ENCODE results near the gene PCNT. TPM values are rescaled to one million over a fixed set of nuclear protein-coding genes. Genes with fewer than 3 reads are reported as not detected.

The PCNT gene
- total and polyA plus RNA-seq, 4 experiments from 2014 or later: 2.0 to 52.1 (median 36.1) TPM

DNA sequence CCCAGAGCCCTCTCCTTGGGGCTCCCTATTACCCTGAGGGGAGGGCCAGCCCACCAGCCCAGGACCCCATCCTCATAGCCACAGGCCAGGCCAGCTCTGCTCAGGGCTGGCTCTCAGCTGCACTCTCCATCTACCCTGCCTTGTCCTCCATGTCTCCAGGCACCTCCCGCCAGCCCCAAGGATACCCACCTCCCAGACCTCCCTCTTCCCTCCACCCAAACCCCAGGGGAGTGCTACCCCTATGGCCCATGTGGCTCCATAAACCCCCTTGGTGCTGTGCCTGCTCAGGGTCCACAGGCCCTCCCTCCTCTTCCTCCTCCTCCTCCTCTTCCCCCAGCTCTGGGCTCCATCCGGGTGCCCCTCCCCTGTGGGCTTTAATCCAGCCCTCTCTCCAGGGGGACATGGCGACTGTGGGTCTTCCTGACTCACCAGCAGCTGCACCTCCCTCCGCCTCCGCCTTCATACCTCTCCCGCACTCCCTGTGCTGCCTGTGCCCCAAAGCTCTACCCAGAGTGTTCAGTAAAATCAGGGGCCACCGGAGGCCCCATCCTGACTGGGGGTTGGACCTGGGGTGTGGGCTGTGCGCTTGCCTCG lies 28.7 kb upstream of the PCNT start:
- Histone ChIP-seq H3K27me3 (ENCODE audit: insufficient read depth, low read length) (no peaks in the 10 kb centered on the region), H3K4me1 (ENCODE audit: insufficient read depth, low read length) (peaks cover 6% of the 10 kb centered on the region), H3K9me3 (ENCODE audit: control insufficient read depth in 1 of 2, low read length in 2 of 2) (no peaks in the 10 kb centered on the region), H3K36me3 (ENCODE audit: insufficient read depth, low read length) (peaks cover 7% of the 10 kb centered on the region), H3K27ac (ENCODE audit: low read depth, low read length) (no peak overlapping the region), H3K4me3 (ENCODE audit: low read length in 2 of 2) (no peak overlapping the region)
- DNase-seq: no peak
- ChIA-PET CTCF (ENCODE audit: partially characterized antibody) (no interaction called here), POLR2A (ENCODE audit: partially characterized antibody) (interaction anchor here (1.2 kb wide), 1 partner anchor 10 kb away, joined by 5 read pairs; the partner anchor contains the start of gene MCM3AP)
- intact Hi-C loops (cut with micrococcal nuclease): no loop called here
- Mint-ChIP-seq H3K4me3 (peak overlapping the region in 1 of 8 donors; percentile 10), H3K9me3 (peaks cover 0 to 3% (median 0%) of the 10 kb centered on the region in 8 donors), H3K4me1 (peaks cover 7 to 18% (median 12%) of the 10 kb centered on the region in 4 donors), H3K27ac (peak overlapping the region in 3 of 7 donors; percentile 46 to 70 (median 65)), H3K36me3 (peaks cover 8 to 13% of the 10 kb centered on the region in 2 donors), H3K27me3 (no peaks in the 10 kb centered on the region)

- peaks cover 6 to 16% (median 10%) of the 10 kb centered on the region in 4 donors for H3K4me1 Mint-ChIP-seq
- H3K36me3 Mint-ChIP-seq: peaks cover 8 to 11% of the 10 kb centered on the region in 2 donors
- H3K4me1 ChIP-seq (ENCODE audit: insufficient read depth, low read length): peaks cover 6% of the 10 kb centered on the region
- H3K27me3 ChIP-seq (ENCODE audit: insufficient read depth, low read length): no peaks in the 10 kb centered on the region
- H3K27ac ChIP-seq (ENCODE audit: low read depth, low read length): peak overlapping the region; percentile 41
- peak overlapping the region in 7 of 8 donors; percentile 28 to 79 (median 76) for H3K4me3 Mint-ChIP-seq
- no peaks in the 10 kb centered on the region for H3K9me3 ChIP-seq (ENCODE audit: control insufficient read depth in 1 of 2, low read length in 2 of 2)
- ChIA-PET POLR2A (ENCODE audit: partially characterized antibody) (interaction anchor here (1.1 to 1.8 kb wide), 2 partner anchors 10 to 27 kb away, joined by 4 to 9 read pairs; partner anchors contain the start of genes MCM3AP and YBEY), CTCF (ENCODE audit: partially characterized antibody) (no interaction called here)
- DNase-seq: peak; percentile 33 to 71 (median 55)
- peak overlapping the region in 5 of 7 donors; percentile 57 to 96 (median 77) for H3K27ac Mint-ChIP-seq
- H3K27me3 Mint-ChIP-seq: no peaks in the 10 kb centered on the region
- peaks cover 7% of the 10 kb centered on the region for H3K36me3 ChIP-seq (ENCODE audit: insufficient read depth, low read length)
- no peak overlapping the region for H3K4me3 ChIP-seq (ENCODE audit: low read length in 2 of 2)
- peaks cover 0 to 3% (median 0%) of the 10 kb centered on the region in 8 donors for H3K9me3 Mint-ChIP-seq
- intact Hi-C loops (cut with micrococcal nuclease): loop anchor here (1.0 kb wide), 1 partner anchor 10 kb away; the partner anchor contains the start of gene YBEY
These were observed 27.8 kb upstream of the PCNT start for GRCh38 chr21:46295996-46296752.

GRCh38 chr21:46297338-46298271 lies 26.4 kb upstream of the PCNT start:
- H3K9me3 ChIP-seq (ENCODE audit: control insufficient read depth in 1 of 2, low read length in 2 of 2): no peaks in the 10 kb centered on the region
- peak in 2 of 5 donors; percentile 10 to 13 for DNase-seq
- peaks cover 6% of the 10 kb centered on the region for H3K4me1 ChIP-seq (ENCODE audit: insufficient read depth, low read length)
- Mint-ChIP-seq H3K9me3 (peaks cover 0 to 3% (median 0%) of the 10 kb centered on the region in 8 donors), H3K27me3 (no peaks in the 10 kb centered on the region), H3K4me3 (peak overlapping the region; percentile 66 to 85 (median 80)), H3K4me1 (peaks cover 4 to 13% (median 10%) of the 10 kb centered on the region in 4 donors), H3K27ac (peak overlapping the region in 4 of 7 donors; percentile 32 to 89 (median 73)), H3K36me3 (no peaks in the 10 kb centered on the region)
- ChIA-PET CTCF (ENCODE audit: partially characterized antibody) (interaction anchor here (0.9 kb wide), 1 partner anchor 13 kb away, joined by 3 read pairs; no protein-coding TSS in a partner anchor), POLR2A (ENCODE audit: partially characterized antibody) (interaction anchor here (1.8 kb wide), 1 partner anchor 12 kb away, joined by 9 read pairs; the partner anchor contains the start of genes MCM3AP and YBEY)
- intact Hi-C loops (cut with micrococcal nuclease): no loop called here
- H3K27me3 ChIP-seq (ENCODE audit: insufficient read depth, low read length): no peaks in the 10 kb centered on the region
- H3K4me3 ChIP-seq (ENCODE audit: low read length in 2 of 2): peak overlapping the region in 1 of 2 donors; percentile 32
- H3K27ac ChIP-seq (ENCODE audit: low read depth, low read length): no peak overlapping the region
- no peaks in the 10 kb centered on the region for H3K36me3 ChIP-seq (ENCODE audit: insufficient read depth, low read length)

DNA sequence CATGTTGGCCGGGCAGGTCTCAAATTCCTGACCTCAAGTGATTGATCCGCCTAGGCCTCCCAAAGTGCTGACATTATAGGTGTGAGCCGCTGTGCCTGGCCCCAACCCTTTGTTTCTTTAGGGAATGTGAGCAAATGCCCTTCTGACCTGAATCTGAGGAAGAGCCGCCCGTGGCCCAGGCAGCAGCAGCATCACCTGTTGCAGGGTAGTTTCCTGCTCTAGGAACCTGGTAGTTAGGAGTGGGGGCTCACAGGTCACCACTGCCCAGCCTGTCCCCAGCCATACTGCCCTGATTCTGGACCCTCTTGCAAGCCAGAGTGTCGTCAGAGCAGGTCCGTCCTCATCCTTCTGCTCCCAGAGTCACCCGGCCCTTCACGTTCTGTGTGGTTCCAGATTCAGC lies 24.8 kb upstream of the PCNT start:
- no peaks in the 10 kb centered on the region for H3K27me3 Mint-ChIP-seq
- peaks cover 4 to 13% (median 10%) of the 10 kb centered on the region in 4 donors for H3K4me1 Mint-ChIP-seq
- no peak for DNase-seq
- POLR2A ChIA-PET (ENCODE audit: partially characterized antibody): no interaction called here
- H3K36me3 Mint-ChIP-seq: peaks cover 0 to 3% of the 10 kb centered on the region in 2 donors
- Histone ChIP-seq H3K27me3 (ENCODE audit: insufficient read depth, low read length) (no peaks in the 10 kb centered on the region), H3K9me3 (ENCODE audit: control insufficient read depth in 1 of 2, low read length in 2 of 2) (no peaks in the 10 kb centered on the region), H3K36me3 (ENCODE audit: insufficient read depth, low read length) (no peaks in the 10 kb centered on the region), H3K4me1 (ENCODE audit: insufficient read depth, low read length) (peaks cover 6% of the 10 kb centered on the region), H3K27ac (ENCODE audit: low read depth, low read length) (no peak overlapping the region), H3K4me3 (ENCODE audit: low read length in 2 of 2) (no peak overlapping the region)
- intact Hi-C loops (cut with micrococcal nuclease): no loop called here
- H3K9me3 Mint-ChIP-seq: peaks cover 0 to 3% (median 0%) of the 10 kb centered on the region in 8 donors
- CTCF ChIA-PET (ENCODE audit: partially characterized antibody): interaction anchor here (0.9 kb wide), 1 partner anchor 15 kb away, joined by 3 read pairs; no protein-coding TSS in a partner anchor
- no peak overlapping the region for H3K27ac Mint-ChIP-seq
- peak overlapping the region in 1 of 8 donors; percentile 49 for H3K4me3 Mint-ChIP-seq

- Mint-ChIP-seq H3K9me3 (no peaks in the 10 kb centered on the region), H3K27me3 (no peaks in the 10 kb centered on the region), H3K4me3 (no peak overlapping the region), H3K27ac (no peak overlapping the region), H3K36me3 (peaks cover 0 to 10% of the 10 kb centered on the region in 2 donors), H3K4me1 (peaks cover 3 to 8% (median 4%) of the 10 kb centered on the region in 4 donors)
- H3K9me3 ChIP-seq (ENCODE audit: control insufficient read depth in 1 of 2, low read length in 2 of 2): no peaks in the 10 kb centered on the region
- intact Hi-C loops (cut with micrococcal nuclease): no loop called here
- H3K27ac ChIP-seq (ENCODE audit: low read depth, low read length): no peak overlapping the region
- DNase-seq: no peak
- H3K36me3 ChIP-seq (ENCODE audit: insufficient read depth, low read length): no peaks in the 10 kb centered on the region
- CTCF ChIA-PET (ENCODE audit: partially characterized antibody): no interaction called here
- H3K4me1 ChIP-seq (ENCODE audit: insufficient read depth, low read length): peaks cover 6% of the 10 kb centered on the region
- H3K27me3 ChIP-seq (ENCODE audit: insufficient read depth, low read length): no peaks in the 10 kb centered on the region
- H3K4me3 ChIP-seq (ENCODE audit: low read length in 2 of 2): no peak overlapping the region
- POLR2A ChIA-PET (ENCODE audit: partially characterized antibody): no interaction called here
These were observed 22.2 kb upstream of the PCNT start for GRCh38 chr21:46301759-46302158.

- intact Hi-C loops (cut with micrococcal nuclease): no loop called here
- no peaks in the 10 kb centered on the region for H3K9me3 Mint-ChIP-seq
- H3K27ac Mint-ChIP-seq: peak overlapping the region in 1 of 7 donors; percentile 40
- peaks cover 0 to 3% (median 0%) of the 10 kb centered on the region in 4 donors for H3K4me1 Mint-ChIP-seq
- Histone ChIP-seq H3K27ac (ENCODE audit: low read depth, low read length) (no peak overlapping the region), H3K36me3 (ENCODE audit: insufficient read depth, low read length) (no peaks in the 10 kb centered on the region), H3K4me1 (ENCODE audit: insufficient read depth, low read length) (no peaks in the 10 kb centered on the region), H3K27me3 (ENCODE audit: insufficient read depth, low read length) (no peaks in the 10 kb centered on the region), H3K9me3 (ENCODE audit: control insufficient read depth in 1 of 2, low read length in 2 of 2) (no peaks in the 10 kb centered on the region), H3K4me3 (ENCODE audit: low read length in 2 of 2) (no peak overlapping the region)
- H3K27me3 Mint-ChIP-seq: no peaks in the 10 kb centered on the region
- ChIA-PET CTCF (ENCODE audit: partially characterized antibody) (no interaction called here), POLR2A (ENCODE audit: partially characterized antibody) (no interaction called here)
- peaks cover 2 to 10% of the 10 kb centered on the region in 2 donors for H3K36me3 Mint-ChIP-seq
- DNase-seq: no peak
- no peak overlapping the region for H3K4me3 Mint-ChIP-seq
These were observed 19.5 kb upstream of the PCNT start for GRCh38 chr21:46304437-46304836.
